Body of pancreas (tissue), 4 donors: ENCODE data around the gene ABCB11.

Experiments used
- CTCF ChIP-seq, 7 experiments: fragments of 450-650 bp in 4 of 7; fragments of 200-600 bp in 3 of 7; sonication (generic) in 3 of 7; IDR thresholded peaks; one replicate each; pipeline ENCODE4 v1.5.1; 2016 to 2019; ENCODE audit warnings: antibody characterized with exemption in 7 of 7
- POLR2A ChIP-seq, 3 donors: fragments of 450-650 bp; IDR thresholded peaks; one replicate each; pipeline ENCODE4 v1.6.1; 2016; ENCODE audit warnings: antibody characterized with exemption in 3 of 3, mild to moderate bottlenecking in 2 of 3

- TF ChIP-seq CTCF (IDR thresholded peaks at IDR 0.05) (no peak), POLR2A (IDR thresholded peaks at IDR 0.05) (no peak)
Observed at GRCh38 chr2:168968342-168968741, 62.8 kb downstream of the ABCB11 start.
